ENCODE data around the gene RIC1. TPM values are rescaled to one million over a fixed set of nuclear protein-coding genes. Genes with fewer than 3 reads are reported as not detected.
A peak's percentile ranks its signal among the peaks of the same experiment; 100 is the strongest.
"Not testable (repeated sequence)": the region's sequence is repeated elsewhere in the genome, so short reads cannot be mapped to it uniquely, and the experiment has no call there.

RIC1 gene
- total RNA-seq, 2 experiments from 2014 or later: 17.7 to 20.2 TPM

DNA sequence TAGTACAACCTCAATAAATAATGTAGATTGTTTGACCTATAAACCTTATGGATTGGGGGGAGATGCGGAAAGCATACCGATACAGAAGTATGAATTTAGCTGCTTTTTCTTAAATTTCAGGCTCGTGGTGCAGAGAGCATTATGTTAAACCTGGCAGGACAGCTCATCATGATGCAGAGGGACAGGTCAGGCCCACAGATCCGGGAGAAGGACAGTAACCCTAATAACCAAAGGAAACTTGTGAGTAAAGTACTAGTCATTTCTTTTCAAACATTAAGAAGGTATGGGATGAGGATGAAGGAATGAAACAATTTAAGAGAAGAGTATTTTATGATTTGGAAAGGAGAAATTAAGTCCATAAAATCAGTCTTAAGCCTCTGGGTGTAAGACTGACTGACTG is 133.5 kb downstream of the RIC1 start:
- Mint-ChIP-seq H3K27me3 (no peaks in the 10 kb centered on the region), H3K36me3 (ENCODE audit: low read depth) (peaks cover 71% of the 10 kb centered on the region), H3K4me1 (peaks cover 29% of the 10 kb centered on the region), H3K27ac (no peak overlapping the region), H3K9me3 (no peaks in the 10 kb centered on the region), H3K4me3 (no peak overlapping the region)
- POLR2A ChIA-PET: no interaction called here
- CTCF ChIA-PET: interaction anchor here (0.7 kb wide), 1 partner anchor 20 kb away, joined by 5 read pairs; no protein-coding TSS in a partner anchor
- no peak for DNase-seq

DNA sequence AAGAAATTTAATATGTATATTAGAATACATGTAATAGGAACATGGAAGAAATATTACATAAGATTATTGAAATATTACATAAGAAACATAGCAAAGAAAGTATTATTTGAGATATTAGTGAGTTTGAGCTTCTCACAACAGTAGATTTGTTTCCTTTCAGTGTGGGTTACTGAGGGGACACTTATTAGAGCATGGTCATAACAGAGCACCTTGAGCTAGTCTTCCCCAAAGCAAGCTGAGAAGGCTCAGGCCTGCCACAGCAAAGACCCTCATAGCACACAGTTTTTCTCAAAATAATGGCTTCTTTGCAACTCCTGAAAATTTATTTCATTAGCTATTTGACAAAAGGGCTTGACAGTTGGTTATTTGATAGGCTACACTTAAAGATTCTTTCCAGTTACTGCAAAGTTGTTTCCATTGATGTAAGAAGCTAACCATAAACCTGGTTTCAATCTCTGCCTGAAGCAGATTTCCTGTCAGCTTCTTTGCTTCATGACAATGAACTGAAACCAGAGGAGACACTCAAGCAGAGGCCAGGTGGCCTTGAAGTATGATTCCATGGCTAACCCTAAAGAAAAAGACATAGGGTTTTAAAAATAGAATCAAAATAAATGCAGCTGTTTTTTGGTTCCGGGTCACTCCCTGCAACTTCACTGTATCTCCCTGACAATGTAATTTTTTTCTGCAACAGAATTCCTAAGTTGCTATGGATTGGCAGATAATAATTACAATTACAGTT is 135.4 kb downstream of the RIC1 start:
- POLR2A ChIA-PET: no interaction called here
- DNase-seq: peak; percentile 23
- Mint-ChIP-seq H3K27me3 (no peaks in the 10 kb centered on the region), H3K4me3 (no peak overlapping the region), H3K4me1 (peaks cover 39% of the 10 kb centered on the region), H3K9me3 (no peaks in the 10 kb centered on the region), H3K36me3 (ENCODE audit: low read depth) (peaks cover 71% of the 10 kb centered on the region), H3K27ac (peak overlapping the region; percentile 68)
- CTCF ChIA-PET: interaction anchor here (0.6 to 1.7 kb wide), 8 partner anchors 8 to 1826 kb away, joined by 3 to 7 read pairs (median 4); partner anchors contain the start of gene ERMP1

- Mint-ChIP-seq H3K27ac (peak overlapping the region; percentile 70), H3K4me3 (no peak overlapping the region), H3K27me3 (no peaks in the 10 kb centered on the region), H3K36me3 (ENCODE audit: low read depth) (peaks cover 74% of the 10 kb centered on the region), H3K4me1 (peaks cover 37% of the 10 kb centered on the region), H3K9me3 (no peaks in the 10 kb centered on the region)
- ChIA-PET POLR2A (no interaction called here), CTCF (interaction anchor here (1.0 kb wide), 1 partner anchor 13 kb away, joined by 3 read pairs; no protein-coding TSS in a partner anchor)
- no peak for DNase-seq
Measured at GRCh38 chr9:5767968-5768932, 139.3 kb downstream of the RIC1 start.

DNA sequence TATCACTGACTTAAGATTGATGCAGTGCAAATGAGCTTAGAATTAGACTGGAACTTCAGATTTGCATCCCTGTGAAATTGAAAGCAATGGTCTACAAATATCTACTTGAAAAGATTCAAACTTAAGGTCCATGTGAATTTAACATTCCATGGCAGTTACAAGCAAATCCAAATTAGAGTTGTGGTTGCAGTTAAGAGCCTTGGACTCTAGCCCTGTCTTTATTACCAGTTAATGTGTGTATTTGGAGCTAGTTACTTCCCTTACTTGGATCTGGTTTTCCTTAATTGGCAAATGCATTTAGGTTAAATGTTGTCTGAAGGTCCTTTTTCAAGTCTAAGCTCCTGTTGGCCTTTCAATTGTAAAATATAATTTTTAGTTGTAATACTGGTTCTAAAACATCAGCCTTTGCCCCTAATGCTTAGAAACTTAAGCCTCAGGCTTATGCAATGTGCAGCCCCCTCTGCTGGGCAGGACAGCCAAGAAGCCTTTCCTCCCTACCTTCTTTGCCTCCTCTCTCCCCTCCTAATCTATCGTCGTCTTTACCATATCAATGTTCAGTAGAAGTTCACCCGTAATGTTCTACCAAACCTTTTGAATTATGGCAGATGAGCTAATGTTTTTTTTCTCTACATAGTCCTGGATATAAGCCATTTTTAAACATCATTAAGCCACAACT is 144.6 kb downstream of the RIC1 start:
- ChIA-PET CTCF (interaction anchor here (0.7 to 1.7 kb wide), 3 partner anchors 10 to 59 kb away, joined by 3 to 5 read pairs (median 5); partner anchors contain the start of gene ERMP1), POLR2A (no interaction called here)
- Mint-ChIP-seq H3K4me1 (peaks cover 4% of the 10 kb centered on the region), H3K9me3 (peaks cover 7% of the 10 kb centered on the region), H3K36me3 (ENCODE audit: low read depth) (peaks cover 67% of the 10 kb centered on the region), H3K4me3 (no peak overlapping the region), H3K27me3 (no peaks in the 10 kb centered on the region), H3K27ac (peak overlapping the region; percentile 1)
- no peak for DNase-seq

GRCh38 chr9:5778805-5779204 is 149.9 kb downstream of the RIC1 start:
- CTCF ChIA-PET: no interaction called here
- Mint-ChIP-seq H3K4me3 (no peak overlapping the region), H3K9me3 (peaks cover 38% of the 10 kb centered on the region), H3K36me3 (ENCODE audit: low read depth) (peaks cover 82% of the 10 kb centered on the region), H3K27ac (no peak overlapping the region), H3K27me3 (no peaks in the 10 kb centered on the region), H3K4me1 (no peaks in the 10 kb centered on the region)
- POLR2A ChIA-PET: interaction anchor here (0.7 kb wide), 1 partner anchor 116 kb away, joined by 6 read pairs; no protein-coding TSS in a partner anchor
- no peak for DNase-seq

DNA sequence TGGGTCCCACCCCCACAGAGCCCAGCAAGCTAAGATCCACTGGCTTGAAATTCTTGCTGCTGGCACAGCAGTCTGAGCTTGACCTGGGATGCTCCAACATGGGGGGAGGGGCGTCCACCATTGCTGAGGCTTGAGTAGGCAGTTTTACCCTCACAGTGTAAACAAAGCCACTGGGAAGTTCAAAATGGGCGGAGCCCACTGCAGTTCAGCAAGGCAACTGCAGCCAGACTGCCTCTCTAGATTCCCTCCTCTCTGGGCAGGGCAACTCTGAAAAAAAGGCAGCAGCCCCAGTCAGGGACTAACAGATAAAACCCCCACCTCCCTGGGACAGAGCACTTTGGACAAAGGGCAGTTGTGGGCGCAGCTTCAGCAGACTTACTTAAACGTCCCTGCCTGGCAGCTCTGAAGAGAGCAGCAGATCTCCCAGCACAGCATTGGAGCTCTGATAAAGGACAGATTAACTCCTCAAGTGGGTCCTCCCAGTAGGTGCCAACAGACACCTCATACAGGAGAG is 150.9 kb downstream of the RIC1 start:
- Mint-ChIP-seq H3K9me3 (peaks cover 38% of the 10 kb centered on the region), H3K36me3 (ENCODE audit: low read depth) (peaks cover 85% of the 10 kb centered on the region)
- CTCF ChIA-PET: interaction anchor here (0.9 kb wide), 1 partner anchor 77 kb away, joined by 3 read pairs; no protein-coding TSS in a partner anchor
- H3K4me1 Mint-ChIP-seq, H3K4me3 Mint-ChIP-seq, H3K27ac Mint-ChIP-seq, POLR2A ChIA-PET, H3K27me3 Mint-ChIP-seq, DNase-seq: not testable (repeated sequence)

GRCh38 chr9:5783420-5783819 is 154.5 kb downstream of the RIC1 start:
- Mint-ChIP-seq H3K9me3 (peaks cover 32% of the 10 kb centered on the region), H3K36me3 (ENCODE audit: low read depth) (peaks cover 97% of the 10 kb centered on the region)
- DNase-seq, H3K4me3 Mint-ChIP-seq, POLR2A ChIA-PET, H3K27me3 Mint-ChIP-seq, H3K27ac Mint-ChIP-seq, H3K4me1 Mint-ChIP-seq: not testable (repeated sequence)
- CTCF ChIA-PET: interaction anchor here (0.7 kb wide), 1 partner anchor 329 kb away, joined by 5 read pairs; no protein-coding TSS in a partner anchor

GRCh38 chr9:5783982-5784381 is 155.1 kb downstream of the RIC1 start:
- POLR2A ChIA-PET: no interaction called here
- Mint-ChIP-seq H3K4me1 (no peaks in the 10 kb centered on the region), H3K9me3 (peaks cover 29% of the 10 kb centered on the region), H3K27ac (no peak overlapping the region), H3K27me3 (no peaks in the 10 kb centered on the region), H3K36me3 (ENCODE audit: low read depth) (peaks cover 97% of the 10 kb centered on the region), H3K4me3 (no peak overlapping the region)
- DNase-seq: no peak
- CTCF ChIA-PET: no interaction called here

DNA sequence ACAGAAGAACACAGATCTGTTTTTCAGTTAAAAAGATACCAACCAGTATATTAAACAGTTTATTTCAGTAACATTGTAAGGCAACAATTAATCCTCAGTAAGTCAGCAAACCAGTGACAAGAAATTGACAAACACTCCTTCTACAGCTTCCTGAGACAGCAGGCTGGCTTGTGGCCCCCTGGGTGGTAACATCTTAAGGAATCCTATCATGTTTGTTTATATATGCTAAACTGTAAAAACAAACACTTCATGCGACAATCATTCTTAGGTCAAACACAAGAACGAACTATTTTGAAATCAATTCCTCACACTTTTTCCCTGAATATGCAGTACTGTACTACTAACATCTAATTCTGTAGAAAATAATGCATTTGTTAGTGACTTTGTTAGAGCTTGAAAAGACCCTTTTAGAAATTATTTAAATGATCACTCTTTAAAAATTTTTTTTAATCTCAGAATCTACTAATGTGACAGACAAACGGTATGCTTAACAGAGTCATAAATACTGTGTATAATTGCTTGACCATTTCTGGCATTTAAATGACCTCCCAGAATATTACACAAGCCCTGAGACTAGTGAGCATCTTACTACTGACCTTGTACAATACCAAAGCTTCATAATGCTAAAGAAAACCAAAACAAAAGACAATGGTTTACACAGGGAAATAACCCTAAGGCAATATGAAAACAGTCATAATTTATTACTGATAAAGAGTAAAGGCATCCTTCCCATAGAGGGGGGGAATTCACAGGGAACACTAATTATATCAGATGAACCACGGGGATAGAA is 155.8 kb downstream of the RIC1 start:
- DNase-seq: no peak
- POLR2A ChIA-PET: no interaction called here
- Mint-ChIP-seq H3K27me3 (no peaks in the 10 kb centered on the region), H3K9me3 (peaks cover 28% of the 10 kb centered on the region), H3K4me3 (no peak overlapping the region), H3K36me3 (ENCODE audit: low read depth) (peaks cover 94% of the 10 kb centered on the region), H3K27ac (no peak overlapping the region), H3K4me1 (no peaks in the 10 kb centered on the region)
- CTCF ChIA-PET: interaction anchor here (1.2 kb wide), 1 partner anchor 48 kb away, joined by 3 read pairs; the partner anchor contains the start of gene ERMP1

GRCh38 chr9:5786370-5787127 is 157.6 kb downstream of the RIC1 start:
- no peak for DNase-seq
- Mint-ChIP-seq H3K4me1 (peaks cover 13% of the 10 kb centered on the region), H3K9me3 (peaks cover 18% of the 10 kb centered on the region), H3K27me3 (no peaks in the 10 kb centered on the region), H3K27ac (no peak overlapping the region), H3K4me3 (no peak overlapping the region), H3K36me3 (ENCODE audit: low read depth) (peaks cover 91% of the 10 kb centered on the region)
- POLR2A ChIA-PET: no interaction called here
- CTCF ChIA-PET: interaction anchor here (1.2 kb wide), 1 partner anchor 16 kb away, joined by 3 read pairs; no protein-coding TSS in a partner anchor

- no peak overlapping the region for H3K27ac Mint-ChIP-seq
- no peak for DNase-seq
- H3K4me3 Mint-ChIP-seq: no peak overlapping the region
- no peaks in the 10 kb centered on the region for H3K27me3 Mint-ChIP-seq
- POLR2A ChIA-PET: no interaction called here
- H3K36me3 Mint-ChIP-seq (ENCODE audit: low read depth): peaks cover 91% of the 10 kb centered on the region
- CTCF ChIA-PET: interaction anchor here (1.0 kb wide), 1 partner anchor 26 kb away, joined by 3 read pairs; no protein-coding TSS in a partner anchor
- peaks cover 14% of the 10 kb centered on the region for H3K9me3 Mint-ChIP-seq
- H3K4me1 Mint-ChIP-seq: peaks cover 19% of the 10 kb centered on the region
Measured at GRCh38 chr9:5787220-5787619, 158.3 kb downstream of the RIC1 start.
